GM11168 (cell line): Measurements from ENCODE around the gene TGIF2LY.
"Not testable (repeated sequence)": the region's sequence is repeated elsewhere in the genome, so short reads cannot be mapped to it uniquely, and the experiment has no call there.

ENCODE experiments used
- in situ Hi-C: fragments of 300-500 bp; cut with MboI; formaldehyde crosslinking; loops from one replicate; pipeline ENCODE4 v1.12.0; 2022; ENCODE audit warnings: low sequenced_read_pairs; ENCODE audit not compliant: unreplicated experiment

TGIF2LY gene

GRCh38 chrY:3578767-3579166 is at the start of gene TGIF2LY:
TSS of gene TGIF2LY (plus strand) at chrY:3579067. CDS start at chrY:3579245, 178 bp downstream.
- in situ Hi-C loops = not testable (repeated sequence)
